ENCODE results near the gene TMEM235.
"Not testable (repeated sequence)": the region's sequence is repeated elsewhere in the genome, so short reads cannot be mapped to it uniquely, and the experiment has no call there.

Gene TMEM235

DNA sequence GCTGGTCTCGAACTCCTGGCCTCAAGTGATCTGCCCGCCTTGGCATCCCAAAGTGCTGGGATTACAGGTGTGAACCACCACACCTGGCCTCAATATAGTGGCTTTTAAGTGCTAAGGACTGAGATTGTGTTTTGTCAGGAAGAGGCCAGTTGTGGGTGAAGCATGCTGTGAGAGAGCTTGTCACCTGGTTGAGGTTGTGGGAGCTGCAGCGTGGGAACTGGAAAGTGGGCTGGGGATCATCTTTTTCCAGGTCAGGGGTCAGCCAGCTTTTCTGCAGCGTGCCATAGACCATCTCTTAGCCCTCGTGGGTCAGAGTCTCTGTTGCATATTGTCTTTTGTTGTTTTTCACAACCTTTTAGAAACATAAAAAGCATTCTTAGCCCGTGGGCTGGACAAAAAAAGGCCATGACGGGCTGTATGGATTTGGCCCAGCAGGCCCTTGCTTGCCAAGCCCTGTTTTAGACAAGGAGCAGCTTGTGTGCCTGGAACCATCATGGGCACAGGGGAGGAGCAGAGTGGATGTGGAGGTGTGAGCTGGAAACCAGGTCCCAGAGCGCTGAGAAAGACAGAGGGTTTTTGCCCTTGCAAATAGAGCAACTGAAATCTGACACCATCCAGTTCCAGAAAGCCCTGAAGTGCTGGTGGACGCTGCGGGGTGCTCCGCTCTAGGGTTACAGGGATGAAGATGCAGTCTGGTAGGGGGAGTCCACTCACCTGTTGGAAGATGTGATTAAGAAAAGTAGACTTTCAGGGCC is 11.9 kb upstream of the TMEM235 start:
- no peak for DNase-seq

DNA sequence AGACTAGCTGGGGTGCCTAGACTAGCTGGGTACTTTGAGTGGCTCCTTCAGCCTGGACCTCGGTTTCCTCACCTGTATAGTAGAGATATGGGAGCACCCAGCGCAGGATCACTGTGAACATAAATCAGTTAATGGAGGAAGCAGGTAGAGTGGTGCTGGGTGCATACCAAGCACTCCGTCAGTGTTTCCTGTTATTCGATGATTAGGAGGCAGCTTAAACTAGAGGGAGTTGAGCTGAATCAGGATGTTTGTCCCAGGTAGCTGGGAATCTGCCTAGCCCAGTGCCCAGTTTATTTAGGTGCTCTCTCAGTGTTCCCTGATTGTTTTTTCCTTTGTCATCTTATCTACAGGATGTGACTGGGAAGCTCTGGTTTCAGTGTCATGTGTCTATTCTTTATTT is 8.4 kb upstream of the TMEM235 start:
- no peak for DNase-seq

DNA sequence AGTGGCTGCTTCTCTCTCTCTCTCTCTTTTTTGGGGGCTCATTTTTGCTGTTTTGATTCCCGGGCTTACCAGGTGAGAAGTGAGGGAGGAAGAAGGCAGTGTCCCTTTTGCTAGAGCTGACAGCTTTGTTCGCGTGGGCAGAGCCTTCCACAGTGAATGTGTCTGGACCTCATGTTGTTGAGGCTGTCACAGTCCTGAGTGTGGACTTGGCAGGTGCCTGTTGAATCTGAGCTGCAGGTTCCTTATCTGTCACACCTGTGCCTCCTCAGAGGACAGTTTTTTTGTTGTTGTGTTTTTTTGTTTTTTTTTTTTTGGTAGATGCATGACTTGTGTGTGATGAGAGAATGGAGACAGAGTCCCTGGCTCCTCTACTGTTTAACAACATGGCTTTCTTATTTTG is 7.7 kb upstream of the TMEM235 start:
- DNase-seq, result no peak

DNA sequence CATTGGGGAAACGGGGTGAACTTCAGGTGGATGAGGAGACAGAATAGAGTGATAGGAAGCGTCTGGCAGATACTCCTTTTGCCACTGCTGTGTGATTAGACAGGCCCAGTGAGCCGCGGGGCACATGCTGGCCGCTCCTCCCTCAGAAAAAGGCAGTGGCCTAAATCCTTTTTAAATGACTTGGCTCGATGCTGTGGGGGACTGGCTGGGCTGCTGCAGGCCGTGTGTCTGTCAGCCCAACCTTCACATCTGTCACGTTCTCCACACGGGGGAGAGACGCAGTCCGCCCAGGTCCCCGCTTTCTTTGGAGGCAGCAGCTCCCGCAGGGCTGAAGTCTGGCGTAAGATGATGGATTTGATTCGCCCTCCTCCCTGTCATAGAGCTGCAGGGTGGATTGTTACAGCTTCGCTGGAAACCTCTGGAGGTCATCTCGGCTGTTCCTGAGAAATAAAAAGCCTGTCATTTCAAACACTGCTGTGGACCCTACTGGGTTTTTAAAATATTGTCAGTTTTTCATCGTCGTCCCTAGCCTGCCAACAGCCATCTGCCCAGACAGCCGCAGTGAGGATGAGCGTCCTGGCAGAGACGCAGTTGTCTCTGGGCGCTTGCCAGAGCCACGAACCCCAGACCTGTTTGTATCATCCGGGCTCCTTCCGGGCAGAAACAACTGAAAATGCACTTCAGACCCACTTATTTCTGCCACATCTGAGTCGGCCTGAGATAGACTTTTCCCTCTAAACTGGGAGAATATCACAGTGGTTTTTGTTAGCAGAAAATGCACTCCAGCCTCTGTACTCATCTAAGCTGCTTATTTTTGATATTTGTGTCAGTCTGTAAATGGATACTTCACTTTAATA is 7.0 kb upstream of the TMEM235 start:
- DNase-seq, result no peak

DNA sequence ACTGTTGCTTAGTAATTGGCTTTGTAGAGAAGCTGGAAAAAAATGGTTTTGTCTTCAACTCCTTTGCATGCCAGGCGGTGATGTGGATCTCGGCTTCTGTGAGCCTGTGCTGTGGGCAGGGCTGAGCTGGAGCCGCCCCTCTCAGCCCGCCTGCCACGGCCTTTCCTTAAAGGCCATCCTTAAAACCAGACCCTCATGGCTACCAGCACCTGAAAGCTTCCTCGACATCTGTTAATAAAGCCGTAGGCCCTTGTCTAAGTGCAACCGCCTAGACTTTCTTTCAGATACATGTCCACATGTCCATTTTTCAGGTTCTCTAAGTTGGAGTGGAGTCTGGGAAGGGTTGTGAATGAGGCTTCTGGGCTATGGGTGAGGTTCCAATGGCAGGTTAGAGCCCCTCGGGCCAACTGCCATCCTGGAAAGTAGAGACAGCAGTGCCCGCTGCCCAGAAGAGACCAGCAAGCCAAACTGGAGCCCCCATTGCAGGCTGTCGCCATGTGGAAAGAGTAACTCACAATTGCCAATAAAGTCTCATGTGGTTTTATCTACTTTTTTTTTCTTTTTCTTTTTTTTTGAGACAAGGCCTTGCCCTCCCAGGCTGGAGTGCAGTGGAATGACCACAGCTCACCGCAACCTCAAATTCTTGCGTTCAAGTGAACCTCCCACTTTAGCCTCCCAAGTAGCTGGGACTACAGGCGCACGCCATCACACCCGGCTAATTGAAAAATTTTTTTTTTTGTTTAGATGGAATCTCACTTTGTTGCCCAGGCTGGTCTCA is 6.2 kb upstream of the TMEM235 start:
- DNase-seq, result no peak

DNA sequence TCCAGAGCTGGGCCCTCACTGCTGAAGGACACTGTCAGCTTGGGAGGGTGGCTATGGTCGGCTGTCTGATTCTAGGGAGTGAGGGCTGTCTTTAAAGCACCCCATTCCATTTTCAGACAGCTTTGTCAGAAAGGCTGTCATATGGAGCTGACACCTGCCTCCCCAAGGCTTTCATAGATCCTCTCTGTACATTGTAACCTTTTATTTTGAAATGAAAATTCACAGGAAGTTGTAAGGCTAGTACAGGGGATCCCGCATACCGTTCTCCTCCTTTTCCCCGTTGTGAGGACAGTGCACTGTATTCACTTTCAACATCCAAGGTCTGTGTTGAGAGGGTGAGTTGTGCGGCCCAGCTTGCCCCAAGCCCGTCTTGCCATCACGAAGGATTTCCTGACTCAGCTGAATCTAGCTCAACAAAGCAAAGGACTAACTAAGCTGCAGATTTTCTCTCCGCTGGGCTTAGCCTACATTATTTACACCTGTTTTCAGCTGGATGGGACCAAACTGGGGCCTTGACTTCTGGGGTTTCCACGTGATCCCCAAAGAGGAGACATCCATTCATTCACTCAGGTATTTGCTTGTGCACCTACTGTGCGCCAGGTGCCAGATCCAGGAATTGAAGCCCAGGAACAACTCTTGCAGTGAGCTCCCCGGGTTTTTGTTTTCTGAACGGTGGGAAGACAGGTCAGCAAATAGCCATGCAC is 5.2 kb upstream of the TMEM235 start:
- no peak for DNase-seq

DNA sequence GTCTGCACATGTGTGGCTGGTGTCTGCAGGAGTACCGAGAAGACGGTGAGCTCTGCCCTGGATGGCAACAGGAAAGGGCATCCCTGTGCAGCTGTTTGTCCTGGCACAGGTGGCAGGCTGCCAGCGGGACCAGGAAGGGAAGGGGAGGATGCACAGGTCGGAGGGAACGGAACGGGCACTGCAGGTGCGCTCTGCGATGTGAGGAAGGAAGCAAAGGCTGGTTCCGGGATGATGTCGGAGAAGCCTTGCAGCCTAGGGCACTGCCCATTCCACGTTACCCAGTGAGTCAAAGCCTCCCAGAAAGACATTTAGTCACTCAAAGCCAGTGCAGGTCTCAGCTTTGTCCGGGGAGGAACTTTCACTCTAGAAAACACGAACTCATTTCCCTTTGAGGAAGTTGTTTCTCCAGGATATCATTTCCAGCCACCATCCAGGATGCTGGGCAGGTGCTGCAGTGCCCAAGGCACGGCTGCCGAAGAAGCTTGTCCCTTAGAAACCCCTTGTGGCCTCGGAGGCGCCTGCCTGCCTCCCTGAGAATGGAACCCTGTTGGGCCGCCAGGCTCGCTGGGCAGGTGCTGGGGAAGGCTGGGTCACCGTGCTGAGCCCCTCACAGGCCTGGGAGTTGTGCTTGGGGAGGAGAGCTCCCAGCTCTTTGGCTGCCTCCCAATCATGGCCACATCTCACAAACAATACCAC is 4.5 kb upstream of the TMEM235 start:
- no peak for DNase-seq

DNA sequence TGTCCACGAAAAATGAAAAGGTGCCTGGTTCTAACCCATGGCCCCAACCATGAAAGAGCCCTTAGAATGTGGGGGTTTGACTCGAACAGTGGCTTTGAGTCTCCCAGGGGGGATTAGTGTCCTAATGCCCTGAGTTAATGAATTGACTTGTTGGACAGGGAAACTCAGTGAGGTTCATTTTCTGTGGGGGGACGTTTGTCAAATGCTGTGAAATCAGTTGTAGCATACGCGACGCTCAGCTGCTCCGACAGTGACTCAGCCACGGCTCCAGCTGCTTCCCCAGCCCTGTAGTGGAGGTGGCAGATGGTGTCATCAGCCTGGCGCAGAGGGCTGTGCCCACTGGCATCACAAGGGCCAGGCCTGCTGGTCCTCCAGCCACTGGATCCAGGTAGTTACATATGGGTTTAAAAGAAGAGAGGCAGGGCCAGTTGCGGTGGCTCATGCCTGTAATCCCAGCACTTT is 3.9 kb upstream of the TMEM235 start:
- no peak for DNase-seq

DNA sequence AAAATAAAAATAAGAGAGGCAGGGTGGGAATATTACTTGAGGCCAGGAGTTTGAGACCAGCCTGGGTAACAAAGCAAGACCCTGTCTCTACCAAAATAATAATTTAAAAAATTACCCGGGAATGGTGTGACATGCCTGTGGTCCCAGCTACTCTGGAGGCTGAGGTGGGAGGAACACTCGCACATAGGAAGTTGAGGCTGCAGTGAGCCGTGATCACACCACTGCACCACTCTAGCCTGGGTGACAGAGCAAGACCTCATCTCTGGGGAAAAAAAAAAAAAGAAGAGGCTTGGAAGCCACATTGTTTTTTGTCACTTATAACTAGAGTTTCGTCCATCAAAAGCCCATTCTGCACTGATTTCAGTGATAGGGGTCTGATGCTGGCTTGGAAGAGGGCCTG is 3.3 kb upstream of the TMEM235 start:
- no peak for DNase-seq

DNA sequence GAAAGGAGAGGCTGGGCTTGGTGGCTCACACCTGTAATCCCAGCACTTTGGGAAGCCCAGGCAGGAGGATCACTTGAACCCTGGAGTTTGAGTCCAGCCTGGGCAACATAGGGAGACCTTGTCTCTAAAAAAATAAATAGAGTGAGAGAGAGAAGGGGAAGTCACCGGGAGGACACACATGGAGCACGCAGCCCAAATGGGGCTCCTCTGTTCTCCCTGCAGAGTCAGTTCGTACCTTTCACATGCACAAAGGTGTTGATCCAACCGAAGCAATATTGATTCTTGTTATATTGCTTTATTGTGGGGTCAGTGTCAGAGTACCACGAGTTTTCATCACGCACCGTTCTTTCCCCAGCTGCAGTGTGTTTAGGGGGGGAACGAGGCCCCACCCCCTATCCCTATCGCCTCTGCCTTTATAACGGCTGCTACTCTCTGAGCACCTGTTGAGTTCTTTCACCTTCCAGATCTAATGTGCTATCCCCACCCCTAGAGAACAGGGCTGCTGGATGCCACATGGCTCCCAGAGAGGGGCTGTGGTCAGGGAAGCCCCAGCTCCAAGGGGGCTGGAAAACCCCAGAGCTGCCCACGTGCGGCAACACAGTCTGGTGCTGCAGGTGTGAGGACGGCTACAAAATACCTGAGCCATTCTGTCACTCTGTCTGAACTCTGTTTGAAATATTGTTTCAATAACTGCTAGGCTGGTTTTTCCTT is 1.0 kb upstream of the TMEM235 start:
- no peak for DNase-seq

DNA sequence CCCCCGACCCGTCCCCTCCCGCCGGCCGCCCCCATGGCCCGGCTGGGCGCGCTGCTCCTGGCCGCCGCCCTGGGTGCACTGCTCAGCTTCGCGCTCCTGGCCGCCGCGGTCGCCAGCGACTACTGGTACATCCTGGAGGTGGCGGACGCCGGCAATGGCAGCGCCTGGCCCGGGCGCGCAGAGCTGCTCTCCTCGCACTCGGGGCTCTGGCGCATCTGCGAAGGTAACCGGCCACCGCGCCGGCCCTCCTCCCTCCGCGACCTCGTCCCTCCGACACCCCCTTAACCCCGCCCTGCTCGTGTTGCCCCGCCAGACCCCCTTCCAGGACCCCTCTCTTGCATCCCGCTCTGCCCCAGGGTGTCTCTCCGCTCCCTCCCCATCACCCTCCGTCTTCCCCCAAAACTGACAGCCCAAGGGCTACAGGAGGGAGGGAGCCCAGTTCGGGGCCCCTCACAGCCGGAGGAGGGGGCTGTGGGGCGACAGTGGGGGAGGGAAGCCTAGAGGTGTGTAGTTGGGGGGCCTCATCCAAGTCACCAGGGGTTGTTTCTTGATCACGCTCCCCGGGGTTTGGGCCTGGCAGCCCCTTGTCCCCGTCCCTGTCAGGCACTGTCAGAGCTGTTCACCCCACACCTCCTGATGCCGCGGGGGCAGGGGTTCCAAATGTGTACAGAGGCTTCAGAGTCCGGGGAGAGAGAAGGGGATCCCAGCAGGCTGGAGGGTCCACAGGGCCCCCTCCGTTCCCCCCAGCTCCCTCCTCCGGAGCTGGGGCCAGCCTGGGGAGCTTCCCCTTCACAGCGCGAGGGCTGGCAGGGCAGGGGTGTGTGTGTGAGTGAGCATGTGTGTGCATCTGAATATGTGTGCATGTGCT is 794 bp downstream of the TMEM235 start:
- peak; percentile 41 for DNase-seq

DNA sequence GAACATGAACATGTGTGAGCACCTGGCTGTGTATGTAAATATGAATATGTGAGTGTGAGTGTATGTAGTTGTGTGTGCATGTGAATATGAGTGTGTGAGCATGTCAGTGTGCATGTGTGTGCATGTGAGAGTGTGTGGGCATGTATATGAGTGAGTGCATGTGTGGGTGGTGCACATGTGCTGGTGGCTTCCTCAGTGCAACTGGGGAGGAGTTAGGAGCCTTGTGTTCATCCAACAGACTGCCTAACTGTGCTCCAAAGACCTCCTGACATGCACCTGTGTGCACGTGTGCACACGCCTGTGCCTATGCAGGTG is 1.4 kb downstream of the TMEM235 start:
- DNase-seq, result no peak

DNA sequence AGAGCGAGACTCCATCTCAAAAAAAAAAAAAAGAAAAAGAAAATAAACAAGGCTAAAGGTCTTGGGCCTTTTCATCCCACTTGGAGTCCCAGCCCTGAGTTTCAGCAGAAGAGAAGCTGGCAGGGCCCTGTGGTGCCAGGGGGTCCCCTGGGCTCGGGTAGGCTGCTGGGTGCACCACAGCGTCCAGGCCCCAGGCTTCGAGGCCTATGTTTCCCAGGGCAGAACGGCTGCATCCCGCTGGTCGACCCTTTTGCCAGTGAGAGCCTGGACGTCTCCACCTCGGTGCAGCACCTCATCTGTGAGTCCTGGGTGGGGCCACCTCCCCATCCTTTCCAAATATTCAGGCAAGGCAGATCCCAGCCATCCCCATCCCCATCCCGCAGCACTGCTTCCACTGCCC is 2.2 kb downstream of the TMEM235 start:
- no peak for DNase-seq

DNA sequence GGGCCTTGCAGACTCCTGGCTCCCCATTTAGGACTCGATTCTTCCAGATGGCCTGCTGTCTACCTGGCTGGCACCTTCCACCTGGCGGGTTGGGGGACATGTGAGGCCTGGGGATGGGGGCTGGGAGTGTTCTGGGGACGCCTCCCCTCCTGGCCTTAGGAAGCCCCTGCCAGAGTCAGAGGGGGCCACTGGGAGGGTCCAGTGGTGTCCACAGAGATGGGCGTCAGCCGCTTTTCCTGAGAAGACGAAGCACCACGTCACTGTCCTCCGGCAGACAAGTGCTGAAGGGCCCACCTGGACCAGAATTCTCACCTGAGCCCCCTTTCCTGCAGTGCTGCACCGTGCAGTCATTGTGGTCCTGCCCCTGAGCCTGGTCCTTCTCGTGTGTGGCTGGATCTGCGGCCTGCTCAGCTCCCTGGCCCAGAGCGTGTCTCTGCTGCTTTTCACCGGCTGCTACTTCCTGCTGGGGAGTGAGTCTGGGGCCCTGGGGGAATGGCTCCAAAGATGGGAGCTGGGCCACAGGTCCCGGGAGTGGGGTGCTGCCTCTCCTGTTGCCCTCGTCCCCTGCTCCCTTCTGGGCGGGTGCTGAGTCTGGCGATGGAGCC is 2.9 kb downstream of the TMEM235 start:
- DNase-seq, result no peak

DNA sequence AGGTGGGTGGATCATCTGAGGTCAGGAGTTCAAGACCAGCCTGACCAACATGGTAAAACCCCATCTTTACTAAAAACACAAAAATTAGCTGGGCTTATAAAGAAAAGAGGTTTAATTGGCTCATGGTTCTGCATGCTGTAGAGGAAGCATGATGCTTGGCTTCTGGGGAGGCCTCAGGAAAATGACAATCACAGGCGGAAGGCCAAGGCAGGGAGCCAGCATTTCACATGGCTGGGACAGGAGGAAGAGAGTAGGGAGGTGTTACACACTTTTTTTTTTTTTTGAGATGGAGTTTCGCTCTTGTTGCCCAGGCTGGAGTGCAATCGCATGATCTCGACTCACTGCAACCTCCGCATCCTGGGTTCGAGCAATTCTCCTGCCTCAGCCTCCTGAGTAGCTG is 3.6 kb downstream of the TMEM235 start:
- DNase-seq, result not testable (repeated sequence)

DNA sequence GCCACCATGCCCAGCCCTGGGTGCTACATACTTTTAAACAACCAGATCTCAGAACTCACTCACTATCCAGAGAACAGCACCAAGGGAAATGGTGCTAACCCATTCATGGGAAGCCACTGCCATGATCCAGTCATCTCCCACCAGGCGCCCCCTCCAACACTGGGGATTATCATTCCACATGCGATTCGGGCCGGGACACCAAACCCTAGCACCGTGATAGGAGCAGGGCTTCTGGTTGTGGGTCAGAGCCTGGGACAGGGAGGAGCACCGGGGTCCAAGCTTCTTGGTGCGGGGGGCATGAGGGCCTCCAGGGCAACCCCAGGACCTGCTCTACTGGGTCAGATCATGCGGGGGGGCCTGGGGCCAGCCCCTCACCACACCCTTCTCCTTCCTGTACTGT is 4.5 kb downstream of the TMEM235 start:
- no peak for DNase-seq

DNA sequence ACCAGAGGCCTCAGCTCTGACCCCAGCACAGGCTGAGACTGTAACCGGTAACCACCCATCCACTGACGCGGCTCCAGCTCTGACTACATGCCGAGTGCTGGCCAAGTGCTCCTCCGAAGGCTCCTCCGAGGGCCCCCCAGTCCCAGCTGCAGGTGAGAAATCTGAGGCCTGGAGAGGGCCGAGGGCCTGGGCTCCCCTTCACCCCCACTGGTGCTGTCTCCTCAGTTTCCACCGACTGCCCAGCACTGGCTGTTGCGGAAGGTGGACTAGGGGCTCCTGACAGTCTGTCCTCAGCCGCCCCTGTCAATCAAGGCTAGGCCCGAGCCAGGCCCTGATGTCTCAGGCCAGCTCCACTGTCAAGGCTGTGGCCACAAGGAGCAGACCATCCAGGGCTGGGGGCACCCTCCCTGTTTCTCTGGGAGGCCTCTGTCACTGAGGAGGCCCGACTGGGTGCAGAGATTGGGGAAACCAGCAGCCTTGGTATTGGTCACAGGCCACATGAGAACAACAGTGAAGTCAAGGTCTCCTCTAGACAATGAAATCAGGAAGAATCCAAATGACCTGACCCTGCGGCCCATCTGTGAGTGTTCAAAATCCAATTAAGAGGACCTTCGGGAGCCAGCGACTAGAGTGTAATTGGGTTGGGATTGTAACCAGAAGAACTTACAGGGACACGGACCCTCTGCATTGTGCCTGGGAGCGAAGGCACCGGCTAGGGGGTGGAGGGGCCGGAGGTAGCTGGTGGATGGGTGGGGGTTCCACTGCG is 5.1 kb downstream of the TMEM235 start:
- no peak for DNase-seq

DNA sequence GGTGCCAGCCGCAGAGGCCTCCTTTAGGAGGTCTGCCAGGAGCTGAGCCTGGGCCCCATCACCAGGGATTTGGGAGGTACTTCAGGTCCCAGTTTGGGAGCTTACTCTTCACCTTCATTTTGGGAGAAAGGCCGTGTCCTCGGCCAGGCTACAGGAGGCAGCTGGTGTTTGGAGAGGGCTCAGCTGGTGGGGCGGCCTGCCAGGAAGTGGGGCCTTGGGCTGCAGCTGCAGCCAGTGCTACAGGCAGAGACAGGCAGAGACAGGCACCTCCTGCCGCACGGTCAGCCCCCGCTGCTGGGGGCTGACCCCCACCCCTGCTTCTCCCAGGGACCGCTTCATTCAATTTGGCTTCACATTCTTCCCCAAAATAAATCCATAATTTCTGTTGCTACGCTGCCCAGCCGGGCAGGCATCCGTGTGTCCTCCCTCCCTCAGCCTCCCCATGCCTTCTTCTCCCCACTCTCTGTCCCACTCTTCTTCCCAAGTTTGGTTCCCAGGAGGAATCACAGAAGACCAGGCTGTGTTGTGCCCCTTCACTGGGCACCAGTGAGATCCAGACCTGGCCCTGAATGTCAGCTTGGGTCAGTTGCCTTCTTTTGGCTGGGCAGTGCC is 6.1 kb downstream of the TMEM235 start:
- DNase-seq, result no peak
